ENCODE data around the gene ANXA5.

GRCh38 chr4:121677524-121677923 is 19.3 kb downstream of the ANXA5 start:
- no peak for TF ChIP-seq CTCF (conservative IDR thresholded peaks at IDR 0.05)
- TF ChIP-seq ZFX (IDR thresholded peaks at IDR 0.05) = no peak

Measured in C4-2B (cell line).